IPS DF 4.7 (cell line): Measurements from ENCODE around the gene CTNNBIP1.

Experiments
- DNase-seq: peaks from one replicate; pipeline ENCODE4 v3.0.0-alpha.2; 2013; ENCODE audit warnings: low spot score; ENCODE audit errors: extremely low read depth

CTNNBIP1 gene

DNA sequence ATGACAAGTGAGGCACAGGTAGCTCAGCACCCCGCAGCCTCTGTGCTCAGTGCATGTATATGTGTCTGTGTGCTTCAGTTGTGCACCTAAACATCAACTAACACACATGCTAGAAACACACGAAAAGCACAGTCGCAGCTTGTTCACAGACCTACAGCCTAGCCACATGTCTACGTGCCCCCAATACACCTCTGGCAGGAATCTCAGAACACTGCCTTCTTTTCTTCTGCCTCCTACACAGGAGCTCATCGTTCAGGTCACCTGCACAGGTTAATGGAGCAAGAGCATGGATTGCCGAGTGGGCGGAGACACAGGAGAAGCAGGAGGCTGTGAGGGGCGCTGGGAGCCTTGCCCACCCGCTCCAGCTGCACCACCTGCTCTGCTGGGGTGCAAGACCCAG, 31.7 kb downstream of the CTNNBIP1 start:
- no peak for DNase-seq

DNA sequence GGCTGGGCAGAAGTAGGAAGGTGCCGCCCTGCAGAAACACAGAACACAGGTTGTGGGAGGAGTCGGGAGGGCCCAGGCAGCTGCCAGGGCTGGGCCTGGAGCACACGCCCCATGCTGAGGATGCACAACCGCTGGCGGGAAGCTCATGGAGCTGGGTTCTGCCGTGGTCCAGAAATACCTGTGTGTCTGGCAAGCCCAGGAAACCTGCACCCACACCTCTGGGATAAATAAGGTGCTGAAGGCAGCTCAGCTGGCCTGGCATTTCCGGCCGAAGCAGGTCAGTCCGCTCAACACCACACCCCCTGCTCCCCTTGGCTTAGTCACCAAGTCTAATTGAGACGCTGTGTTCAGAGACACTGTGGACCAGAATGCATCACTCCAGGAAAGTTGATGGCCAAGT, 32.1 kb downstream of the CTNNBIP1 start:
- no peak for DNase-seq

DNA sequence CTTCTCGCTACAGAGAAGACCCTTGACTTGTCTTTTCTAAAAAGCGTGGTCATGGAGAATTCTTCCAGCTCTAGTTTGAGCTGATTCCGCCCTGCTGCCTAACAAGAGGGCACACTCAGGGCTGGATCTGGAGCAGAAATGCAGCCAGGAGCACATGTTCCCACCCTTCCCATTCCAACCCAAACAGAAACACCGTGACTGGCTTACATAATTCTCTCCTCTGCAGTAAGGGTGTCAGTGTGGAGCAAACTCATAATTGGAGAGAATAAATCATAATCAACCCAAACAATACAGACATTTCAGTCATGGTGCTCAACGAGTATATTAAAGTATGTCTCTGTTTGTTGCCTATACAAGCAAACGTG, 34.5 kb downstream of the CTNNBIP1 start:
- no peak for DNase-seq

DNA sequence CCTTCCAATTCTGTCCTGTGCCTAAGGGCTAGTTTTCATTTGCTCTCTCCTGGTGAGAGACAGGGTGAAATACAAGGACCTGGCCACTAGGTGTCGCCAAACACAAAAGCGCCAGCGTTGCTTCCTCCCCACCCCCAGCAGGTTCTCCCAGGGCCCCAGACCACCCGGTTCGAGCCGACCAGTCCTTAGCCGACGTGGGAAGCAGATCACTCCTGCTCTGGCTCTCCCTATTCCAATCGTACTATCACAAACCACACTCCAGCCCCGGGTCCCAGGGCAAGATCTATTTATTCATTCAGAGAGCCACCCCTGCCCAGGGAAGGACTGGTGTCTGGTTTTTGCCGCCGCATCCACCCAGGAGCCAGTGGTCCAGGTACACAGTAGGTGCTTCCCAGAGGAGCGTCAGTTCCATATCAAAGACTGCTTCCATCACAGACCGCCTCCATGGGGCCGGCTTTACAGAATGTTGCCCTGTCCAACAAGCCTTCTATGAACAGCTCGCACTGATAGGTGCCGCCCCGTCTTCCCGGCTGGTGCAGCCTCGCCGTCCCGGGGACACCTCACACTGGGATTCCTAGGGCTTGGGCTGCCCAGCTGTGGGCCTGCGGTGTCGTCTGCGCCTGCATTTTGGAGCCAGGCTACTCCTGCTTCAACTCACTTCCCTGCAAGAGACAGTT, 35.0 kb downstream of the CTNNBIP1 start:
- DNase-seq: peak; percentile 71

DNA sequence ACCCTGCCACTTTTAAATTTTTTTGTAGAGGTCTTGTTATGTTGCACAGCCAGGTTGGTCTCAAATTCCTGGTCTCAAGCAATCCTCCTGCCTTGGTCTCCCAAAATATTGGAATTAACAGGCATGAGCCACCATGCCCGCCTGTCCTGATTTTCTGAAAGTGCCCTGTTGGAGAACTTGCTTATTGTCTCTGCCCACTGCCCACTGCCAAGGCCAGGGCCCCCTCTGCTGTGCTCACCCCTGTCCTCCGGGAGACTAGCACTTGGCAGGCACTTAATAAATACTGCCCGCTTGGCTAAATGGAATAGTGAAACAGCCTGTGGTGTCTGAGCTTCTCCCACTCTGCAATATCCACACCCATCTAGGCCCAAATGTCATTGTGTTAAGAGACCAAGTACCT, 35.7 kb downstream of the CTNNBIP1 start:
- no peak for DNase-seq

DNA sequence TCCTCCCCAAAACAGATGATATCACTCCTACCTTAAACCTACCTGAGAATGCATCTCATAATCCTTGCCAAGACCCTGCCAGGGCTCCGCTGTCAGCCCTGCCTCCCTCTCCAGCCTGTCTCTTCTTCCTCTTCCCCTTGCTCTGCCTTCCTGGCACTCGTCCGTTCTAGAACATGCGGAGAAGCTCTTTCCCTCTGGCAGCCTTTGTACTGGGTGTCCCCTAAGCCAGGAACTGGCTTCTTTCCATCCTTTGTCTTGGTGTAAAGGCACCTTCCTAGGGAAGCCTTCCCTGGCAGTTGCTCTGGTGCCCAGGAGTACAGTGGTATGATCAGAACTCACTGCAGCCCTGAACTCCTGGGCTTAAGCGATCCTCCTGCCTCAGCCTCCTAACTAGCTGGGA, 36.1 kb downstream of the CTNNBIP1 start:
- no peak for DNase-seq

DNA sequence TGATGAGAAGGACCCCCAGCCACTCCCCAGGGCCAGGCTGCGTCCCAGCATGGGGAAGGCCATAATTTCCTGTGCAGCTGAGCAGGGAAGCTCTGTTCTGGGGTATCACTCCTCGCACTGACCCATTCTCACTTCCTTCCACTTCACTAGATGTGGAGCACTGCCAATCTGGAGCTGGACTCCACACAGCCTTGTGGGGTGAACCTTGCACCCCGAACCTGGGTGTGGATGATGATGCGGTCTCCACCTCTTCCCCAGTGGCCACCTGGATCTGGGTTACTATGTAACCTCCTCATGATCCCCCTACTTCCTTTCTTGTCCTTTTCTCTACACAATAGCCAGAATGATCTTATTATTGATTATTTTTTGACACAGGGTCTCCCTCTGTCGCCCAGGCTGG, 36.7 kb downstream of the CTNNBIP1 start:
- DNase-seq: no peak

DNA sequence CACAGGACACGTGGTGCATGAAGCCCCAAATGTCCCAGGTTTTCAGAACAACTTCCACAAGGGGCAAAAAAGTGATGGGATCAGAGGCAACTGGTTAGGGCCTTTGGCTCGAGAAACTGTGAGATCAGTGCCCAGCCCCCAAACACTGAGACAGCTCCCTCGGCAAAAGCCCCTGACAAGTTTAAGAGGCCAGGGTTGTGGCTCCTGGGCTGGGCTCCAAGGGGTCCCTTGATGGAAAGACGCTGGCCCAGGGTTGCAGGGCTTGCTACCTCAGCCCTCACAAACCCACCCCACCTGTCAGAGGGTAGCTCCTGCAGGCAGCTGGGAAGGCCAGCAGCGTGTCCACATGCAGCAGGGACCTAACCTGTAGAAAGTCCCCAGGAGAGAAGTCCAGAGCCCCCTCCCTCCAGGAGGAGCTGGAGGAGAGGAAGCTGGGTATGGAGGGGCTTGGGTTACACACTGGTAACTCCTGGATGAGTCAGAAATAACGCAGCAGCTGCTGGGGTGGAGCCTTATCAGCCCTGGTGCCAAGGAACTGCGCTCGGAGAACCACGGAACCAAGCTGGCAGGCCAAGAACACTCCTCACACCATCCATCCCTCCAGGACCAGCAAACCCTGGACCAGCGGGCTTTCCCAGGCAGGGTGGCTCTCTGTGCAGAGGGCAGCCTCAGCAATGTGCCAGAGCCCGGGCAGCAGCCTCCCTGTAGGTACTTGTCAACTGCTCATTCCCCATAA, 37.5 kb downstream of the CTNNBIP1 start:
- no peak for DNase-seq

DNA sequence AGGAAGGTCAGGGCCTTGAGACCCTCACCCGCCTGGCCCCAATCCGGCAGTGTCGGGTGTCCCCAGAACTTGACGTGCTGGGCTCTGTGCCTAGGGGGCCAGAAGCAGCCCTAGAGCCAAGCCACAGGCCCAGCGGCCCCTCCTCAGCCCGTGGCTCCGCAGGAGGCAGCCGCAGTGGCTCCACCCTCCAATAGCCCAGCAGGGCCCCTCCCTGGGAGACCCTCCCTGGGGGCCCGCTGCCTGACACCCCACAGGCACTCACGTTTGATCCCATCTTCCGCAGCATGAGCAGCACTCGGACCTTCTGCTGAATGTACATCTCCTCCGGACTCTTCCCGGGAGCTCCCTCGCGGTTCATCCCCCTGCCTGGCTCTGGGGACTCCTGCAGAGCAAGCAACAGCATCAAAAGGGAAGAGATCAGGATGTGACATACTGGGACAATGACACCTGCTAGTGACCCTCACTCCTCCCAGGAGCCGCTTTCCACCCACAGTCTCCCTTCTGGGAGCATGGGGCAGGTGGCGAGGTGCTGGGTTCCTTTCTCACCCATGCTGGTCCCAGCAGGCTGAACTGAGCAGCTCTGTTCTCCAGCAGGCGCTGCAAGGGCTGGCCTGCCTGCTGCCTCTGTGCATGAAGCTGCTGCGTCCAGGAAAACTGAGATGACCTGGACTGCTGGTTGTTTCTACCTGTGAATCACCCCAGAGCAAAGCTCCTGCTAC, 38.2 kb downstream of the CTNNBIP1 start:
- DNase-seq: no peak

DNA sequence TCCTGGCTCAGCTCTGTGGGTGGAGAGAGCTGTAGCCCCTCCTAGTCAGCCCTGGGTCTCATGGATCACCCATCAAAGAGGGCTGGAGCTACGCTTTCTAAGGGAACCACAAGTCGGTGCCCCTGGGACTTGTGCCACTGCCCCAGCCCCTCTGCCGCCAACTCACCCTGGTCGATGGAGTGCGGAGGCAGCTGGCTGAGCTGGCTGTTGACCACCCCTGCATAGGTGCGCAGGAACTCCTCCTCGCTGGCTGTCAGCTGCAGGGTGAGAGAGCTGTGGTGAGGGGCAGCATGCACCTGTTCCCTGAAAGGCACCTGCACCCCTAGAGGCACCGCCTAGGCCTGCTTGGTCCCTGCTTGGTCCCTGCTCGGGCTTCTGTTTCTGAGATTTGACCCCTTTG, 39.0 kb downstream of the CTNNBIP1 start:
- DNase-seq: no peak

DNA sequence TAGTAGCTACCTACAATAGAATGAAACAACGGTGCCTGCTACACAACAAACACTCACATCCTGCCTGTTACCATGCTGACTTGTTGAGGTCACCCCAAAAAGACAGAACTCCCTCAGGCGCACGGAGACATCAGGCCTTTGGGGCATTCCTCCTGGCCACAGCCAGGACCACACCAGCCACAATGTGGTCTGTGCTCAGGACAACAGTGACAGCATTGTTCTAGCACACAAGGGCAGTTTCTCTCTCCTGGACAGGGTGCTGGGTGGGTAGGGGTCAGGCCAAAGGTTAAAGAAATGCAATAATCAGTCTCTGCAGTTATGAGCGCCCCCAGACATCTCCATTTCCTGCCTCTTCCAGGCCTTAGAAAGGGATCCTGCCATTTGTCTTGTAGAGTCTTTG, 39.5 kb downstream of the CTNNBIP1 start:
- DNase-seq: no peak

DNA sequence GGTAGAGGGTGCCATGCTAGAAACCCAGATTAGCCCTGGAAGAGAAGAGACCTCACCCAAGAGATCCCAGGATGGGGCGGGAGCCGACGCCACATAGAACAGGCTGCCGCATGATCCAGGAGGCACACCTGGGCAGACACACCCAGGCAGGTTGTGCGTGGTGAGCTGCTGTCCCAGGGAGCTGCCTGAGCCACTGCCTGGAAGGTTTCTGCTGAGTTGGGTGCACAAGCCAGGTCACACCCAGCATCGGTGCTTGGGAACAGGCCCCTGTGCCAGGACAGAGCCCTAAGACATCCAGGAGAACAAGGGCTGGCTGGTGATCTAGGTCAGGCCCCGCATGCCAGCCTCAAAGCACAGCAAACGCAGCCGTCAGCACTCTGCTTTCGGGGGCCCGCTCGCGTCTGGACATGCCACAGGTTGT, 40.2 kb downstream of the CTNNBIP1 start:
- no peak for DNase-seq

DNA sequence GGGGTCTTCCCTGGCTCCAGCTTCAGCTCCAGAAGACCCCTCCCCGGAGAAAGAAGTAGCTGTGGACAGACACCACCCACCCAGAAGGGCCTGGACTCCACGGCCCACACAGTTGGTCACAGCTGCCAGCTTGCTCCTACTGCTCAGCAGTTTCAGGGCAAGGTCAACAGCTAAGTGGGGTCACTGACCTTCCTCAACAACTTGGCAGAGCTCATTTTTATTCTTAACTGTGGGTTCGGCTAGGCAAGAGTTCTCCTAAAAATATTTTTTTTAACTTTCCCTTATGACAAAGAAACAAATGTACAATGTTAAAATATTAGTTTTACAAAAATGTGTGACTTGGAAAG, 41.9 kb downstream of the CTNNBIP1 start:
- DNase-seq: no peak

DNA sequence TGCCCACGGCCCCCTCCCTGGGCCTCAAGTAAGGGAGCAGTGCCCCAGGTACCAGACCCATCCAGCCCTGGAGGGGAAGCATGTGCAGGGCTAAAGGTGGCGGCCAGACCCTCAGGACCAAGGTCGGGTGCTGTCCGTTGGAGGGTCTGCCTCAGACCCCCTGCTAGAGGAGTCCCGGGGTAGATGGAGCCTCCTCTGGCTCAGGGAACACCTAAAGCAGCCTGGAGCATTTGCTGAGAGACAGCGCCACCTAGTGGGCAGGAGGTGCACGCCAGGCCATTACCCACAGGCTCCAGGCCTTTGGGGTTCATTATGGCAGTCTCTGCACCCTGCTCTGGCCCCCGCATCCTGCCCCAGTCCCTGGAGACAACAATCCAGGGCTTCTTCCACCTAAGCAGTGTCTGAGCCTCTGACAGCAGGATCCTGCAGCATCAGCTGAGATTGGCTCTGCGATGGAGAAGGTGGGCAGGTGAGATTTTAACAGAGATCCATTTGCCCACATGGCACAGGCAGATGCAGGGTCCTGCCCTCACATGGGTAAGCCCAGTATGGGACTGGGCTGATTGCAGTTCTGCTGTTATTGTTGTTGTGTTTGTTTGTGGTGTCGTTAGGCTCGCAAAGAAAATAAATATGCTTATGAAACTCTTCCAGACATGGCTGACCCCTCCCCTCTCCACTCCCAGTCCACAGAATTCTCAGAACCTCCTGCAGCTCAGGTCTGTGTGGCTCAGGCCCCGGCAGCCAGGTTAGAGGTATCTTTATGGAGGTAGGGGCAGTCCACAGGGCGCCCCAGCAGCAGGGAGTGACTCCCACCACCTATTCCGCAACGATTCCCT, 42.4 kb downstream of the CTNNBIP1 start:
- DNase-seq: no peak

DNA sequence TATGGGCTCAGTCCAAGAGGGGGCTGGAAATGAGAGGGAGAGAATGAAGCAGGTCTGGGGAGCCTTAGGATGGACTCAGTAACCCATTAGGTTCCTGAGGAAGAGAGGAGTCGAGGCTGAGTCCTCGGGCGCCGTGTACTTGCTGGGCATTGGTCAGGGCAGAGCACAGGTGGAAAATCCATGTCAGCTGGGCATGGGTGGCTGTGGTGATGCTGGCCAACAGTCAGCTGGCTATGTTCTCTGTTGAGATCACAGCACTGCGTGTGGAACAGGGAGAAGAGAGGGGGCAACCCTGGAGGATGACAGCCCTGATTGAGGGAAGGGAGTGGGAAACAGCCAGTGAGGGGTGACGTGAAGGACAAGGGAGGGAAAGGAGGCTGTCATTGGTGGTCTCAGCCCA, 43.2 kb downstream of the CTNNBIP1 start:
- no peak for DNase-seq

DNA sequence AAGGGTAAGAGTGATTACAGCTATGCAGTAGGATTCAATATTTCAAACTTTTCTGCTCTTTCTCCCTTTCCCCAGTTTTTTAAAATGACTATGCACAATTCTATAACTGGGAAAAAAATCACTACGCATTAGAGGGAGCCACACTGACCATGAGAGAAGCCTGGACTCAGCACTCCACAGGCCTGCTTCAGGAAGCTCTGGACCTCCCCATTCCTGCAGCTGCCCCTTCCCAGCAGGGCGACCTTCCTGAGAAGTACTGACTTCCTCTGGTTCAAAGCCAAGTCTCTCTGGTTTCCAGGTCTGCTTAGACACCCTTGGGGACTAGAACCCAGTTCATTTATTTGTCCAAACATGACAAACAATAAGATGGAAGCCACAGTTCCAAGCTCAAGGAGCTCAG, 44.3 kb downstream of the CTNNBIP1 start:
- DNase-seq: no peak

DNA sequence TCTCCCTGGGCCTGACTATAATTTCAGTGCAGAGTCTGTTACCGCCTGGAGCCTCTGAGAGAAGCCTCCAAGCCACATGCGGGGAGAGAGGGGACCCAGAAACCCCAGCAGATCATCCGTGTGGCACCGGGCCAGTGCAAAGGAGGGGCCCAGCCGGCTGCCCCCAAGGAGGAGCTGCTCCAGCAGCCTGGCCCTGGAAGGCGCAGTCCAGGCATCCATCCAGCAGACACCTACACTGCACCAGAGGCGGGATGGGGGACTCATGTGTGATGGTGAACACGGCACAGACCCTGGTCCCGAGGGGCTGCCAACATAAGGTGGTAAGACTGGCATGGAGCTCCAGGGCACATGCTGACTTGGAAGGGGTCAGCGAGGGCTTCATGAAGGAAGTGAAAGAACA, 46.7 kb downstream of the CTNNBIP1 start:
- DNase-seq: no peak

DNA sequence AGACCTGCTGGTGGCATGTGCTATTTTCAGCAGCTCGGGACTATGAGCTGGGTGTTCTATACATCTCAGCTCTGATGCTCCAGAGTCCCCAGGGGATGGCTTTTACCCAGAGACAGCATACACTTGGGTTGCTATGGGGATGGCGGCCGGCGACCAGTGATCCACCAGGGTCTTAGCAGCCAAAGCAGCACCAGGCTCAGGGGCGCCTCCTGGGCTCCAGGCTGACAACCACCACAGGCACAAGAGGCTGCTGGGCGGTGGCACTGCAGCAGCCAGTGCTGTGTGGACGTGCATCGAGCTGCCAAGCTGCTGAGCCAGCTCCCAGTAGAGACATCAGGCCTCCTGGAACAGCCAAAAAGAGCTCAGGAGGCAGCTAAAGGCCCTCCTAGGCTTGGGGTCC, 48.7 kb downstream of the CTNNBIP1 start:
- no peak for DNase-seq

DNA sequence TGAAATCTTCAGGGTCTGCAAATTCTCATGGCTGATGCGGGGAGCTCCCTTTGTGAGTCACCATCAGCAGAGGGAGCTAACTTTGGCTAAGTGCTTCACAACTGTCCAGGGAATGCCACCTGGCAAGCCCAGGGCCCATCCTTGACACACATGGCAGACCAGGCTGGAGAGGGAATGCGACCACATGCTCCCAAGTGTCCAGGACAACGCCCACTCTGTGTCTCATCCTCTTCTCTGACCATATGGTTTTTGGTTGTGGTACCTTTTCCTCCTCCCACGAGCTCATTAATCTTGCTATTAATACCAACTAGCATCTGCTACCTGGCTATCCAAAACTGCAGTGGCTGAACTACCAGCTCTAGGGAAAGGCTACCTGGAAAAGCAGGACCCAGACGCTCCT, 49.2 kb downstream of the CTNNBIP1 start:
- DNase-seq: no peak

DNA sequence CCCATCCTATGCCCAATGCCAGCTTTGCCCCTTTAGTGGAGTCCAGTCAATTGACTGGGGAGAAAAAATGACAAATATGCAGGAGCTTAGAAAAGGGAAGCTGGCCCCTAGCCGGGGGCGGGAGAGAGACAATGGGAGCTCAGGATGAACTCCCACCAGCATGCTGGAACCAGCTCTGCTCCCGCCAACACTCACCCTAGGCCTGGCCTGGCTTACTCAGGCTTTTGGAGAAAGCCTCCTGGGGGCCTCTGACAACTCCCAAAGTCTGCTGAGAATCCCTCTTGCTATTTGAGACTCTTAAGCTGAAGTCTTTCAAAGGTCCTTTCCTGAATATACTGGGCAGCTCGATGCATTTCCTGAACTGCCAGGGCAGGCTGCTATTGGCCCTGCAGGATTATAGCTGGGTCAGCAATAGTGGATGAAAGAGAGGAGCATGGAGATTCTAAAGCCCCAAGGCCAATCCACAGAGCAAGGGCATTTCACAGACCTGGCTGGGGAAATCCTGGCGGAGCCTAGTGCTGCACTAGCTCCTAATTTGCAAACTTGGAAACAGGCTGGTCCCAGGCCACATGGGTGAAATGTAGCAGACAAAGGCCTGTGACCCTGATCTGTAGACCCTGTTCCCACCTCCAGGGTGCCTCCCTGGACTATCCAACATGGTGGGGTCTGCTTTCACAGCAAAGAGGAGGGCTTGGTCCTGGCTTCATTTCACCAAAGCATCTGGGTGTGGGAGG, 50.6 kb downstream of the CTNNBIP1 start:
- DNase-seq: no peak
